Measurements from ENCODE around the gene STRN4. TPM values are rescaled to one million over a fixed set of nuclear protein-coding genes. Genes with fewer than 3 reads are reported as not detected.

The STRN4 gene
- total and polyA plus RNA-seq, 9 of the 15 experiments (the other 6 are each of a cell fraction or from before 2014, with no cell fraction given), result 0.62 to 83.7 (median 36.9) TPM

DNA sequence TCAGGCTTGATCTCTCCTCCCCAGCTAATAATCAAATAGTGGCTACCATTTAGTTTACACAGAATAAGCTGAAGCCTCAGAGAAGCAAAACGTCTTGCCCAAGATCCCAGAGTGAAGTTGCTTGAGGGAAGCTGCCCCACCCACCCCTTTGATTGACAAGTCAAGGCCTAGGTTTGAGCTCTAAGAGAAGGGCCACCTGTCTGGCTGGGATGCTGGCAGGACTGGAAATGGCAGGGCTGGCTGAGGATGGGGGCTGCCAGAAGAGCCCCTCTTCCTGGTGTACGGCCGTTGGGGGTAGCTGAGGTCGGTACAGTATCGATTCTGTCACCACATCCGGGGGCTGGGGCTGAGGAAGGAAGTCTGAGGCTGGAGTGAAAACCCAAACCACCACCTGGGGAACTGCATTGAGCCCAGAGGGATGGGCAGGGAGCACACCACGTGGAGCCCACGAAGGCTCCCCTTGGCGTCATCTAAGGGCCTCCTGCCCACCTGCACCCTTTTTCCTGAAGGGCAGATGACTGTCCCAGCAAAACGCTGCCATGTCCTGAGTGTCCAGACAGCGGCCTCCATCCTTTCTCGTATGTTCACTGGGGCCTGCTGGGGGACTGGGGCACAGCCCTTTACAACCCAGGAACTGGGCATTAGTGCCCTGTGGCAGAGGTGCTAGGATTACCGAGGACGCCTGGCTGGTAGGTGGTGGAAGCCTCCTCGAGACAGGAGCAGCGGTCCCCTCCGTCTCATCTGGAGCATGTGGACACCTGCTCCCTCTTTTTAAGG is 27.9 kb downstream of the STRN4 start:
- intact Hi-C loops (cut with micrococcal nuclease) (no loop called here), in situ Hi-C loops (cut with MboI) (no loop called here)
- TF ChIP-seq SAFB2 (IDR thresholded peaks at IDR 0.05; ENCODE audit: borderline replicate concordance, low read depth, low read length, severe bottlenecking), result no peak
- TF ChIP-seq, protein P1, sequence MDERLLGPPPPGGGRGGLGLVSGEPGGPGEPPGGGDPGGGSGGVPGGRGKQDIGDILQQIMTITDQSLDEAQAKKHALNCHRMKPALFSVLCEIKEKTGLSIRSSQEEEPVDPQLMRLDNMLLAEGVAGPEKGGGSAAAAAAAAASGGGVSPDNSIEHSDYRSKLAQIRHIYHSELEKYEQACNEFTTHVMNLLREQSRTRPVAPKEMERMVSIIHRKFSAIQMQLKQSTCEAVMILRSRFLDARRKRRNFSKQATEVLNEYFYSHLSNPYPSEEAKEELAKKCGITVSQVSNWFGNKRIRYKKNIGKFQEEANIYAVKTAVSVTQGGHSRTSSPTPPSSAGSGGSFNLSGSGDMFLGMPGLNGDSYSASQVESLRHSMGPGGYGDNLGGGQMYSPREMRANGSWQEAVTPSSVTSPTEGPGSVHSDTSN (CRISPR knock-in tag; IDR thresholded peaks at IDR 0.05; ENCODE audit: low read depth), result no peak
- TF ChIP-seq, protein P1 (tag; conservative IDR thresholded peaks at IDR 0.05; ENCODE audit: low read depth), result peak; percentile 44; the same call in 1 of the 2 replicates
- 0 out of 2 replicates have a peak, but pooled peaks have one; percentile 34 for TF ChIP-seq POLR2G (IDR thresholded peaks at IDR 0.05; ENCODE audit: low read depth, low read length)
- peak; percentile 51 for TF ChIP-seq MEIS2 (IDR thresholded peaks at IDR 0.05; ENCODE audit: partially characterized antibody)
- TF ChIP-seq ATF7 (IDR thresholded peaks at IDR 0.05), result no peak
- 0 out of 2 replicates have a peak, but pooled peaks have one; percentile 52 for TF ChIP-seq GABPB1 (CRISPR knock-in tag; IDR thresholded peaks at IDR 0.05)
- TF ChIP-seq, protein P2, sequence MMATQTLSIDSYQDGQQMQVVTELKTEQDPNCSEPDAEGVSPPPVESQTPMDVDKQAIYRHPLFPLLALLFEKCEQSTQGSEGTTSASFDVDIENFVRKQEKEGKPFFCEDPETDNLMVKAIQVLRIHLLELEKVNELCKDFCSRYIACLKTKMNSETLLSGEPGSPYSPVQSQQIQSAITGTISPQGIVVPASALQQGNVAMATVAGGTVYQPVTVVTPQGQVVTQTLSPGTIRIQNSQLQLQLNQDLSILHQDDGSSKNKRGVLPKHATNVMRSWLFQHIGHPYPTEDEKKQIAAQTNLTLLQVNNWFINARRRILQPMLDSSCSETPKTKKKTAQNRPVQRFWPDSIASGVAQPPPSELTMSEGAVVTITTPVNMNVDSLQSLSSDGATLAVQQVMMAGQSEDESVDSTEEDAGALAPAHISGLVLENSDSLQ (IDR thresholded peaks at IDR 0.05), result peak; percentile 94
- 0 out of 2 replicates have a peak, but pooled peaks have one; percentile 16 for TF ChIP-seq SPI1 (IDR thresholded peaks at IDR 0.05; ENCODE audit: borderline replicate concordance, low read depth, low read length)
- no peak for TF ChIP-seq ATF3 (IDR thresholded peaks at IDR 0.05)
- TF ChIP-seq ATF3 (CRISPR knock-in tag; conservative IDR thresholded peaks at IDR 0.05), result no peak
- FAIRE-seq, result peak; percentile 63
- peaks cover 4% of the 10 kb centered on the region; the same call in 1 of the 2 replicates for H4K20me1 ChIP-seq (replicated peaks; ENCODE audit: control insufficient read depth, insufficient read depth, low read length)
- H3K4me1 ChIP-seq (replicated peaks in 1 of 2; ENCODE audit: control insufficient read depth in 2 of 2, insufficient read depth in 2 of 2, low read length in 2 of 2), result peaks cover 22 to 74% of the 10 kb centered on the region in 2 experiments
- H3K4me3 ChIP-seq, result no peak overlapping the region
- ATAC-seq, result no peak
- POLR2A ChIA-PET, result interaction anchor here (0.6 to 1.1 kb wide), 5 partner anchors 8 to 108 kb away, joined by 3 to 6 read pairs (median 4); no protein-coding TSS in a partner anchor
- peak overlapping the region; percentile 31; the same call in 2 of the 3 replicates for H3K27ac ChIP-seq (ENCODE audit: extremely low read depth, low read depth, low read length)
- H3K36me3 ChIP-seq (ENCODE audit: control insufficient read depth, insufficient read depth, low read length), result peaks cover 51% of the 10 kb centered on the region; the same call in 2 of the 3 replicates
- no TSS peak for BruUV-seq (replicated peaks)
- H3K9me1 ChIP-seq (ENCODE audit: control insufficient read depth, insufficient read depth, low read length), result no peaks in the 10 kb centered on the region
- DNase-seq (ENCODE audit: extremely low read depth in 1 of 4, low spot score in 3 of 4), result peak in 1 of 4 experiments; percentile 55
- no peaks in the 10 kb centered on the region for H3K27me3 ChIP-seq (ENCODE audit: control insufficient read depth in 2 of 2, insufficient read depth in 2 of 2, low read length in 2 of 2)
- WGBS (ENCODE audit: insufficient coverage, low coverage, missing lambda C conversion rate), result 55% methylated on average over 15 of the region's 17 CpGs
- peak overlapping the region in 1 of 2 experiments; percentile 15; a peak in 2 of 4 replicates for H3K9ac ChIP-seq (ENCODE audit: insufficient read depth in 1 of 2, low read depth in 2 of 2, low read length in 2 of 2)
- H3K4me2 ChIP-seq (ENCODE audit: insufficient read depth, low read length), result peak overlapping the region; percentile 94
- CTCF ChIA-PET (ENCODE audit: low intra/inter-chr PET ratio), result no interaction called here
- no peaks in the 10 kb centered on the region for H3K9me3 ChIP-seq (replicated peaks; ENCODE audit: control insufficient read depth, insufficient read depth, low read depth, low read length)
- H3K79me2 ChIP-seq (ENCODE audit: control insufficient read depth, insufficient read depth, low read length), result peaks cover 27% of the 10 kb centered on the region
- H2AFZ ChIP-seq (ENCODE audit: low read depth, low read length), result no peak overlapping the region
